ENCODE results near the gene ZFP64. TPM values are rescaled to one million over a fixed set of nuclear protein-coding genes. Genes with fewer than 3 reads are reported as not detected.
A peak's percentile ranks its signal among the peaks of the same experiment; 100 is the strongest.

Gene ZFP64
- total RNA-seq, 1 experiment from 2014 or later = 16.0 TPM

DNA sequence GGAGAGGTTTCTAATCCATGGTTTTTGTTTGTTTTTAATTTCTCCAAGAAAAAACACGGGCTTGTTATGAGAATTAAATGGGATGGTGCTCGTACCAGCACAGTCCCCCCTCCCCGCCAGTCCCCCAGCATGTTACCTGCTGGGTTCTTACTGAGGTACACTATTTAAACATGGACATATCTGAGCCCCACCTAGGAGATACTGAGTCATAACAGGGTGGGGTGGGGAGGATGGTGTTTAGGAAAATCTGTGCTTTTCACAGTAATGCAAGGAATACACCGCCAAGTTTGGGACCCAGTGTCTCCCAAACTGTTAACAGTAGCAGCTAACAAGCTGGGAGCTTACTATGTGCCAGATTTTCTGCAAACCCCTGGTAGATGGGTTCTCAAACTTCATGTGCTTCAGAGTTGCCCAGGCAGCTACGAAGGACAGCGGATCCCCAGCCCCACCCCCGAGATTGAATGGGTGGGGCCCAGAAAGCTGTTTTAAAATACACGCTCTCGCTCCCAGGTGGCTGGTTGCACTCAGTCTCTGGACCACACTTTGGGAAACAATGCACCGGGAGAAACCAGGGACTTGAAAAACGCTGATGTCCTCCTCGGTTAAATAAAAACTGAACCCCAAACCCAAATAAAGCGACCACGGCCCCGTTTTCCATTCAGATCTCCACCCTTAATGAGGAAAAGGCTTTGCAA, 995 bp downstream of the ZFP64 start:
- DNase-seq (ENCODE audit: low read depth, low spot score) (peak; percentile 6), ATAC-seq (peak; percentile 41)
- Histone ChIP-seq H3K36me3 (ENCODE audit: control insufficient read depth in 1 of 2, insufficient read depth in 2 of 2, low read length in 2 of 2) (peaks cover 0 to 6% of the 10 kb centered on the region in 2 experiments; a peak in 2 of 4 replicates), H3K9ac (ENCODE audit: low read length) (peak overlapping the region; percentile 87), H3K79me2 (ENCODE audit: insufficient read depth, low read length) (peaks cover 23% of the 10 kb centered on the region), H4K20me1 (ENCODE audit: insufficient read depth) (no peaks in the 10 kb centered on the region; the same call in 1 of the 2 replicates), H3K4me3 (replicated peaks in 1 of 2; ENCODE audit: low read depth in 1 of 2, low read length in 2 of 2) (peak overlapping the region; percentile 68 to 76), H3K4me1 (ENCODE audit: control insufficient read depth in 1 of 2, insufficient read depth in 2 of 2, low read length in 2 of 2) (peaks cover 7 to 14% of the 10 kb centered on the region in 2 experiments; a peak in 3 of 4 replicates), H2AFZ (ENCODE audit: low read depth, low read length, poor library complexity, severe bottlenecking) (peak overlapping the region; percentile 36), H3K4me2 (ENCODE audit: low read length) (peak overlapping the region; percentile 84), H3K9me2 (ENCODE audit: insufficient read depth) (no peaks in the 10 kb centered on the region), H3K27me3 (ENCODE audit: insufficient read depth, low read length) (no peaks in the 10 kb centered on the region), H3K27ac (ENCODE audit: low read depth, low read length) (peak overlapping the region; percentile 92), H3K9me3 (ENCODE audit: control insufficient read depth in 1 of 2, insufficient read depth in 1 of 2, low read depth in 1 of 2, low read length in 2 of 2) (no peaks in the 10 kb centered on the region)
- ChIA-PET CTCF (interaction anchor here (0.8 to 2.4 kb wide), 6 partner anchors 11 to 1357 kb away, joined by 3 to 9 read pairs (median 4); no protein-coding TSS in a partner anchor), POLR2A (no interaction called here), RAD21 (ENCODE audit: low non-redundant PET in 1 of 2, low total read pairs in 2 of 2, uncharacterized antibody in 2 of 2, unreplicated experiment in 2 of 2) (no interaction called here)
- intact Hi-C loops (cut with micrococcal nuclease) = no loop called here
- TSS peak; percentile 74 for BruUV-seq (replicated peaks)
- peak; percentile 58; the same call in 1 of the 2 replicates for TF ChIP-seq FOSL1 (IDR thresholded peaks at IDR 0.05; ENCODE audit: low read depth)
- no peak for TF ChIP-seq CEBPB (IDR thresholded peaks at IDR 0.05; ENCODE audit: low read depth)
- peak; percentile 43 for TF ChIP-seq JUND (IDR thresholded peaks at IDR 0.05)

DNA sequence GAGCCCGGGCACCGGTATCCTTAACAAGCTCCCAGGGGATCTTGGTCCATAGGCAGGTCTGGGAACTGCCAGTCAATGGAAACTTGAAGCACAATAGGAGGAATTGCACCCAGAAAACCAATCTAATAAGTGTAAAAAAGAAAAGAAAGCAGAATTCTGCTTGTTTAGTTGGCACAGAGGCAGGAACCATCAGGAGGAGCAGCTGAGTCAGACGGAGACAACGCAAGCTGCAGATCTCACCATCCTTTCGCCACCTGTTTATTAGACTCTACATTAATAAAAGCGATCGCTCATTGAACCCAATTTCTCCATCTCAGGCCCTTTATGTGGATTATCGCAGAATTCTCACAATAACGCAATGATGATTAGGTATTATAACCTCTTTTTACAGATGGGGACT, 9.8 kb downstream of the ZFP64 start:
- H3K9me3 ChIP-seq (ENCODE audit: control insufficient read depth in 1 of 2, insufficient read depth in 1 of 2, low read depth in 1 of 2, low read length in 2 of 2) = no peaks in the 10 kb centered on the region
- no peaks in the 10 kb centered on the region for H3K79me2 ChIP-seq (ENCODE audit: insufficient read depth, low read length)
- DNase-seq (ENCODE audit: low read depth, low spot score) (no peak), ATAC-seq (no peak)
- ChIA-PET CTCF (no interaction called here), POLR2A (no interaction called here), RAD21 (ENCODE audit: low non-redundant PET in 1 of 2, low total read pairs in 2 of 2, uncharacterized antibody in 2 of 2, unreplicated experiment in 2 of 2) (no interaction called here)
- intact Hi-C loops (cut with micrococcal nuclease) = no loop called here
- no peaks in the 10 kb centered on the region for H3K4me1 ChIP-seq (ENCODE audit: control insufficient read depth in 1 of 2, insufficient read depth in 2 of 2, low read length in 2 of 2)
- no peak overlapping the region for H3K4me2 ChIP-seq (ENCODE audit: low read length)
- H4K20me1 ChIP-seq (ENCODE audit: insufficient read depth) = no peaks in the 10 kb centered on the region
- no peak overlapping the region for H3K27ac ChIP-seq (ENCODE audit: low read depth, low read length)
- H3K9me2 ChIP-seq (ENCODE audit: insufficient read depth) = no peaks in the 10 kb centered on the region
- TF ChIP-seq, protein P1, sequence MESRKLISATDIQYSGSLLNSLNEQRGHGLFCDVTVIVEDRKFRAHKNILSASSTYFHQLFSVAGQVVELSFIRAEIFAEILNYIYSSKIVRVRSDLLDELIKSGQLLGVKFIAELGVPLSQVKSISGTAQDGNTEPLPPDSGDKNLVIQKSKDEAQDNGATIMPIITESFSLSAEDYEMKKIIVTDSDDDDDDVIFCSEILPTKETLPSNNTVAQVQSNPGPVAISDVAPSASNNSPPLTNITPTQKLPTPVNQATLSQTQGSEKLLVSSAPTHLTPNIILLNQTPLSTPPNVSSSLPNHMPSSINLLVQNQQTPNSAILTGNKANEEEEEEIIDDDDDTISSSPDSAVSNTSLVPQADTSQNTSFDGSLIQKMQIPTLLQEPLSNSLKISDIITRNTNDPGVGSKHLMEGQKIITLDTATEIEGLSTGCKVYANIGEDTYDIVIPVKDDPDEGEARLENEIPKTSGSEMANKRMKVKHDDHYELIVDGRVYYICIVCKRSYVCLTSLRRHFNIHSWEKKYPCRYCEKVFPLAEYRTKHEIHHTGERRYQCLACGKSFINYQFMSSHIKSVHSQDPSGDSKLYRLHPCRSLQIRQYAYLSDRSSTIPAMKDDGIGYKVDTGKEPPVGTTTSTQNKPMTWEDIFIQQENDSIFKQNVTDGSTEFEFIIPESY (IDR thresholded peaks at IDR 0.05; ENCODE audit: extremely low read depth, insufficient replicate concordance, low read length) = no peak
- no peak for TF ChIP-seq ZFX (IDR thresholded peaks at IDR 0.05)
- no peak for TF ChIP-seq CEBPB (IDR thresholded peaks at IDR 0.05; ENCODE audit: low read depth)
- TF ChIP-seq SRF (IDR thresholded peaks at IDR 0.05; ENCODE audit: low read depth) = no peak
- TF ChIP-seq TCF7L2 (IDR thresholded peaks at IDR 0.05; ENCODE audit: borderline replicate concordance, extremely low read depth, insufficient read depth, insufficient read length) = no peak
- no peak for TF ChIP-seq POLR2A (IDR thresholded peaks at IDR 0.05; ENCODE audit: borderline replicate concordance, extremely low read depth, insufficient read depth, insufficient read length)
- TF ChIP-seq POLR2AphosphoS5 (IDR thresholded peaks at IDR 0.05; ENCODE audit: low read depth, low read length) = no peak
- TF ChIP-seq FOSL1 (IDR thresholded peaks at IDR 0.05; ENCODE audit: low read depth) = no peak
- no peak for TF ChIP-seq RAD21 (IDR thresholded peaks at IDR 0.05; ENCODE audit: low read depth)
- no peak for TF ChIP-seq JUND (IDR thresholded peaks at IDR 0.05)
- TF ChIP-seq SIN3A (IDR thresholded peaks at IDR 0.05; ENCODE audit: low read depth) = no peak
- TF ChIP-seq, protein P2, sequence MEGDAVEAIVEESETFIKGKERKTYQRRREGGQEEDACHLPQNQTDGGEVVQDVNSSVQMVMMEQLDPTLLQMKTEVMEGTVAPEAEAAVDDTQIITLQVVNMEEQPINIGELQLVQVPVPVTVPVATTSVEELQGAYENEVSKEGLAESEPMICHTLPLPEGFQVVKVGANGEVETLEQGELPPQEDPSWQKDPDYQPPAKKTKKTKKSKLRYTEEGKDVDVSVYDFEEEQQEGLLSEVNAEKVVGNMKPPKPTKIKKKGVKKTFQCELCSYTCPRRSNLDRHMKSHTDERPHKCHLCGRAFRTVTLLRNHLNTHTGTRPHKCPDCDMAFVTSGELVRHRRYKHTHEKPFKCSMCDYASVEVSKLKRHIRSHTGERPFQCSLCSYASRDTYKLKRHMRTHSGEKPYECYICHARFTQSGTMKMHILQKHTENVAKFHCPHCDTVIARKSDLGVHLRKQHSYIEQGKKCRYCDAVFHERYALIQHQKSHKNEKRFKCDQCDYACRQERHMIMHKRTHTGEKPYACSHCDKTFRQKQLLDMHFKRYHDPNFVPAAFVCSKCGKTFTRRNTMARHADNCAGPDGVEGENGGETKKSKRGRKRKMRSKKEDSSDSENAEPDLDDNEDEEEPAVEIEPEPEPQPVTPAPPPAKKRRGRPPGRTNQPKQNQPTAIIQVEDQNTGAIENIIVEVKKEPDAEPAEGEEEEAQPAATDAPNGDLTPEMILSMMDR (IDR thresholded peaks at IDR 0.05 in 2 of 3, conservative IDR thresholded peaks at IDR 0.05 in 1 of 3; ENCODE audit: borderline replicate concordance in 1 of 3, insufficient read depth in 1 of 3, low read depth in 2 of 3, low read length in 2 of 3) = no peak
- TF ChIP-seq EGR1 (IDR thresholded peaks at IDR 0.05; ENCODE audit: low read depth) = no peak
- H3K27me3 ChIP-seq (ENCODE audit: insufficient read depth, low read length) = no peaks in the 10 kb centered on the region
- BruUV-seq (replicated peaks) = no TSS peak
- H3K4me3 ChIP-seq (replicated peaks in 1 of 2; ENCODE audit: low read depth in 1 of 2, low read length in 2 of 2) = no peak overlapping the region
- H3K9ac ChIP-seq (ENCODE audit: low read length) = no peak overlapping the region
- no peak overlapping the region for H2AFZ ChIP-seq (ENCODE audit: low read depth, low read length, poor library complexity, severe bottlenecking)
- peaks cover 4 to 12% of the 10 kb centered on the region in 2 experiments; a peak in 2 of 4 replicates for H3K36me3 ChIP-seq (ENCODE audit: control insufficient read depth in 1 of 2, insufficient read depth in 2 of 2, low read length in 2 of 2)

All from HCT116 (cell line).